ENCODE results near the gene NFE2L1. TPM values are rescaled to one million over a fixed set of nuclear protein-coding genes. Genes with fewer than 3 reads are reported as not detected.

NFE2L1 gene
- total RNA-seq, 4 donors from 2014 or later: 123 to 168 (median 131) TPM

GRCh38 chr17:48107137-48108055 lies 59.2 kb downstream of the NFE2L1 start, which contains the start of gene SNX11:
Gene SNX11 (plus strand): TSS chr17:48107766. CDS start chr17:48112044, 4,278 bp downstream.
- Histone ChIP-seq H3K27me3 (no peaks in the 10 kb centered on the region), H3K4me3 (replicated peaks in 1 of 3) (peak within 1 kb of the TSS; percentile 65 to 78 (median 75)), H3K27ac (peak within 1 kb of the TSS; percentile 73 to 98 (median 83)), H3K36me3 (no peaks in the 10 kb centered on the region), H3K4me1 (peaks cover 16 to 30% of the 10 kb centered on the region in 2 donors), H3K9me3 (no peaks in the 10 kb centered on the region)
- peak; percentile 94 to 96 for DNase-seq
- 0 to 1% methylated on average over 14 to 36 of the region's 64 CpGs for WGBS, 2 donors
- intact Hi-C loops (cut with DNase I): no loop called here
- peak in 1 of 6 experiments; percentile 13 for TF ChIP-seq CTCF (IDR thresholded peaks at IDR 0.05)
- TF ChIP-seq POLR2A (IDR thresholded peaks at IDR 0.05): peak in 1 of 2 donors; percentile 75

- DNase-seq: no peak
- Histone ChIP-seq H3K9me3 (no peaks in the 10 kb centered on the region), H3K36me3 (peaks cover 3 to 7% of the 10 kb centered on the region in 2 donors), H3K27ac (no peak overlapping the region), H3K4me3 (replicated peaks in 1 of 3) (no peak overlapping the region), H3K4me1 (peaks cover 16 to 30% of the 10 kb centered on the region in 2 donors), H3K27me3 (no peaks in the 10 kb centered on the region)
- intact Hi-C loops (cut with DNase I): no loop called here
- WGBS, 2 donors: 63 to 72% methylated on average over 9 of the region's 9 CpGs
- TF ChIP-seq CTCF (IDR thresholded peaks at IDR 0.05): no peak
- TF ChIP-seq POLR2A (IDR thresholded peaks at IDR 0.05): no peak
Measured at GRCh38 chr17:48110761-48111160, 62.6 kb downstream of the NFE2L1 start.

MicroRNAs within 50 kb of the gene (microRNA counts, 767-probe panel; counts per million panel counts)
- microRNA hsa-miR-152: 2,693 to 5,286 counts per million in 2 donors

Small RNAs within 50 kb of the gene (microRNA-seq; reads per million reads assigned to microRNA genes)
- 810 reads per million, percentile 79 among the genes with 10 or more reads in this experiment for gene MIR152

Small RNAs within 50 kb of the gene (small RNA-seq; reads per million reads assigned to genes)
- gene AC004477.2: not detected
- gene MIR152: 36.9 reads per million, percentile 95 among the genes with 10 or more reads in this experiment
- not detected for gene RNU6-1201P

Other genes starting within 250 kb of the NFE2L1 start
- 10 to 100 TPM; 12.7 to 18.0 (median 14.7) TPM for gene OSBPL7, start 226.6 kb upstream of the NFE2L1 start, total RNA-seq
- gene MRPL10, start 216.8 kb upstream of the NFE2L1 start, total RNA-seq: 10 to 100 TPM; 36.1 to 51.9 (median 39.1) TPM
- gene LRRC46, start 216.7 kb upstream of the NFE2L1 start, total RNA-seq: 1 to 10 TPM in 2 of 4 donors, under 1 TPM in 1, not detected in 1; 0.44 to 3.2 (median 2.0) TPM
- 10 to 100 TPM; 37.0 to 71.5 (median 49.1) TPM for gene SCRN2, start 207.1 kb upstream of the NFE2L1 start, total RNA-seq
- gene SP6, start 197.2 kb upstream of the NFE2L1 start, total RNA-seq: 1 to 10 TPM in 1 of 4 donors, under 1 TPM in 3; 0.56 to 5.9 (median 0.96) TPM
- 10 to 100 TPM in 3 of 4 donors, 1 to 10 TPM in 1; 7.1 to 14.1 (median 12.3) TPM for gene SP2, start 152.1 kb upstream of the NFE2L1 start, total RNA-seq
- gene PNPO, start 106.8 kb upstream of the NFE2L1 start, total RNA-seq: 100 to 1,000 TPM in 1 of 4 donors, 10 to 100 TPM in 3; 47.3 to 103 (median 78.9) TPM
- gene PRR15L, start 90.5 kb upstream of the NFE2L1 start, total RNA-seq: 100 to 1,000 TPM in 3 of 4 donors, 10 to 100 TPM in 1; 63.6 to 150 (median 127) TPM
- gene CDK5RAP3, start 77.2 kb upstream of the NFE2L1 start, total RNA-seq: 100 to 1,000 TPM; 165 to 221 (median 193) TPM
- 10 to 100 TPM; 19.3 to 55.8 (median 45.2) TPM for gene COPZ2, start 10.6 kb upstream of the NFE2L1 start, total RNA-seq
- gene CBX1, start 53.1 kb downstream of the NFE2L1 start, total RNA-seq: 10 to 100 TPM; 33.0 to 49.1 (median 38.2) TPM
- 10 to 100 TPM; 20.3 to 23.4 (median 22.0) TPM for gene SNX11, start 59.4 kb downstream of the NFE2L1 start, total RNA-seq

Data from thyroid gland (tissue), 4 donors.